Ovary (tissue), 9 donors: ENCODE results near the gene RSKR. TPM values are rescaled to one million over a fixed set of nuclear protein-coding genes. Genes with fewer than 3 reads are reported as not detected.
"Not testable (repeated sequence)": the region's sequence is repeated elsewhere in the genome, so short reads cannot be mapped to it uniquely, and the experiment has no call there.

Experiments
- DNase-seq, 5 donors: peaks; one replicate each; pipeline ENCODE4 v3.0.0-alpha.2; 2019 to 2020
- H3K27ac ChIP-seq, 2 donors: fragments of 200-600 bp; one replicate each; pipeline versions ENCODE4 v1.5.1 to v1.8.0; 2019 to 2022
- H3K27me3 ChIP-seq: fragments of 200-600 bp; one replicate; pipeline ENCODE4 v1.8.0; 2022
- H3K36me3 ChIP-seq: fragments of 200-600 bp; sonication (generic); one replicate; pipeline ENCODE4 v1.5.1; 2019
- H3K4me1 ChIP-seq: one replicate; pipeline ENCODE4 v1.8.1; 2013; ENCODE audit warnings: mild to moderate bottlenecking, moderate library complexity; ENCODE audit not compliant: insufficient read depth
- H3K4me3 ChIP-seq: fragments of 200-600 bp; sonication (generic); one replicate; pipeline ENCODE4 v1.5.1; 2017
- H3K9me3 ChIP-seq, 2 donors: fragments of 200-600 bp in 1 of 2; sonication (generic) in 1 of 2; one replicate each; pipeline versions ENCODE4 v1.5.1 to v1.8.1; 2013 to 2019; ENCODE audit warnings: mild to moderate bottlenecking in 1 of 2, moderate library complexity in 1 of 2
- EP300 ChIP-seq: sonication (generic); formaldehyde crosslinking; IDR thresholded peaks from one replicate; pipeline ENCODE4 v1.6.1; 2017; ENCODE audit warnings: antibody characterized with exemption
- POLR2A ChIP-seq: fragments of 450-650 bp; IDR thresholded peaks from one replicate; pipeline ENCODE4 v1.6.1; 2017; ENCODE audit warnings: antibody characterized with exemption, mild to moderate bottlenecking, moderate library complexity
- WGBS, 3 donors: extraction: QIAGEN DNeasy Blood & Tissue Kit in 1 of 3; methylation state at CpG; one replicate each; pipeline versions ENCODE4 v1.1.5 to v1.1.7; 2013 to 2017; 5-methylcytosine and 5-hydroxymethylcytosine counted together
- intact Hi-C, 4 donors: fragments of 100-400 bp; cut with DNase I; formaldehyde crosslinking; loops; one replicate each; pipeline versions ENCODE4 v1.11.0 to v1.15.1; 2022 to 2023
- polyA plus RNA-seq, 2 donors: library from polyadenylated mRNA; stranded (reverse); fragments of 200-250 nt in 1 of 2; fragments of 350-450 nt in 1 of 2; fragmentation: Illumina TruSeq in 1 of 2; extraction: RNeasy Lipid Tissue Mini Kit (QIAGEN cat#74804) in 1 of 2; gene quantifications; one replicate each; pipeline ENCODE4 v1.2.3, GENCODE V29; 2013 to 2014
- total RNA-seq, 7 donors: library from RNA; depleted of rRNA in 2 of 7; stranded (reverse); fragments of >200 nt in 2 of 7; fragmentation: NEBNext Ultra II Directional in 3 of 7; extraction: Animal tissue kit (Norgen Biotek cat#: 25700) in 3 of 7; gene quantifications; one replicate each; pipeline versions ENCODE4 v1.1.0 to v1.2.4, GENCODE V29; 2016 to 2023
- TF ChIP-seq, protein P1 (sequence below), 3 donors: fragments of 450-650 bp in 2 of 3; fragments of 200-600 bp in 1 of 3; IDR thresholded peaks; one replicate each; pipeline versions ENCODE4 v1.5.1 to v1.8.0; 2016 to 2022; ENCODE audit warnings: antibody characterized with exemption in 3 of 3, mild to moderate bottlenecking in 1 of 3
- donor health status: DM: no; HTN: no; CAD: no; lungs with moderate emphysema.
- donor health status: DM: no; HTN: no; CAD: no.
- donor health status: Bipolar disorder and iron deficiency.
- donor health status: DM: yes; HTN: yes; CAD: no.
- donor health status: DM: no; HTN: no; CAD: no.
- donor health status: DM: yes; HTN: yes; CAD: no.

Gene RSKR
- total and polyA plus RNA-seq, 9 donors: 3.6 to 16.2 (median 7.9) TPM

DNA sequence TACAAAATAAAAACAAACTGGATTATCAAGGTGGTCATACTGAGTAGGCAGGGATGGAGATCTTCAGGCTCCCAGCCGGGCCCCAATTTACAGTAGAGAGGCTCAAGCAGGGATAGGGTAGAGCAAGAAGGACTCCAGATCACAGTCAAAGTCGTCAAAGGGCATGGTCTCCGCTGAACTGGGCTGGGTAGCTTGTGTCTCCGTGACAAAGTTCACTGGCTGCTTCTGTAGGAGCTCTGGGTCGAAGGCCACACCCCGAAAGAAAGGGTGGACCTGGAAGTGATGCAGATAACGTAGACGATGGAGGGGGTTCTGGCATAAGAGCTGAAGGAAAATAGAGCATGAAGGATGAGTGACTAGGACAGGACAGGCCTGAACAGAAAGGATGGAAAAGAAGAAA is 3.6 kb downstream of the RSKR start:
- intact Hi-C loops: loop anchor here in 2 of 4 donors (5.0 kb wide), 1 partner anchor 113 kb away; no protein-coding TSS in a partner anchor
- no peaks in the 10 kb centered on the region for H3K27me3 ChIP-seq
- H3K36me3 ChIP-seq: no peaks in the 10 kb centered on the region
- H3K9me3 ChIP-seq: no peaks in the 10 kb centered on the region
- no peak for TF ChIP-seq POLR2A
- no peak for TF ChIP-seq EP300
- TF ChIP-seq, protein P1, sequence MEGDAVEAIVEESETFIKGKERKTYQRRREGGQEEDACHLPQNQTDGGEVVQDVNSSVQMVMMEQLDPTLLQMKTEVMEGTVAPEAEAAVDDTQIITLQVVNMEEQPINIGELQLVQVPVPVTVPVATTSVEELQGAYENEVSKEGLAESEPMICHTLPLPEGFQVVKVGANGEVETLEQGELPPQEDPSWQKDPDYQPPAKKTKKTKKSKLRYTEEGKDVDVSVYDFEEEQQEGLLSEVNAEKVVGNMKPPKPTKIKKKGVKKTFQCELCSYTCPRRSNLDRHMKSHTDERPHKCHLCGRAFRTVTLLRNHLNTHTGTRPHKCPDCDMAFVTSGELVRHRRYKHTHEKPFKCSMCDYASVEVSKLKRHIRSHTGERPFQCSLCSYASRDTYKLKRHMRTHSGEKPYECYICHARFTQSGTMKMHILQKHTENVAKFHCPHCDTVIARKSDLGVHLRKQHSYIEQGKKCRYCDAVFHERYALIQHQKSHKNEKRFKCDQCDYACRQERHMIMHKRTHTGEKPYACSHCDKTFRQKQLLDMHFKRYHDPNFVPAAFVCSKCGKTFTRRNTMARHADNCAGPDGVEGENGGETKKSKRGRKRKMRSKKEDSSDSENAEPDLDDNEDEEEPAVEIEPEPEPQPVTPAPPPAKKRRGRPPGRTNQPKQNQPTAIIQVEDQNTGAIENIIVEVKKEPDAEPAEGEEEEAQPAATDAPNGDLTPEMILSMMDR (IDR thresholded peaks at IDR 0.05): no peak
- WGBS, 3 donors: 80 to 88% (median 82%) methylated on average over 8 of the region's 8 CpGs
- no peaks in the 10 kb centered on the region for H3K4me1 ChIP-seq
- H3K27ac ChIP-seq: no peak overlapping the region
- H3K4me3 ChIP-seq: no peak overlapping the region
- DNase-seq: no peak

DNA sequence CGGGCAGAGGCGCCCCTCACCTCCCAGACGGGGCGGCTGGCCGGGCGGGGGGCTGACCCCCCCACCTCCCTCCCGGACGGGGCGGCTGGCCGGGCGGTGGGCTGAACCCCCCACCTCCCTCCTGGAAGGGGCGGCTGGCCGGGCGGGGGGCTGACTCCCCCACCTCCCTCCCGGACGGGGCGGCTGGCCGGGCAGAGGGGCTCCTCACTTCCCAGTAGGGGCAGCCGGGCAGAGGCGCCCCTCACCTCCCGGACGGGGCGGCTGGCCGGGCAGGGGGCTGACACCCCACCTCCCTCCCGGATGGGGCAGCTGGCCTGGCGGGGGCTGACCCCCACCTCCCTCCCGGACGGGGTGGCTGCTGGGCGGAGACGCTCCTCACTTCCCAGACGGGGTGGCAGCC is 10.0 kb downstream of the RSKR start:
- WGBS, 3 donors: 88 to 94% (median 91%) methylated on average over 5 to 29 of the region's 31 CpGs
- H3K9me3 ChIP-seq, H3K36me3 ChIP-seq, H3K27me3 ChIP-seq, H3K27ac ChIP-seq, H3K4me1 ChIP-seq, H3K4me3 ChIP-seq, DNase-seq, intact Hi-C loops: not testable (repeated sequence)

DNA sequence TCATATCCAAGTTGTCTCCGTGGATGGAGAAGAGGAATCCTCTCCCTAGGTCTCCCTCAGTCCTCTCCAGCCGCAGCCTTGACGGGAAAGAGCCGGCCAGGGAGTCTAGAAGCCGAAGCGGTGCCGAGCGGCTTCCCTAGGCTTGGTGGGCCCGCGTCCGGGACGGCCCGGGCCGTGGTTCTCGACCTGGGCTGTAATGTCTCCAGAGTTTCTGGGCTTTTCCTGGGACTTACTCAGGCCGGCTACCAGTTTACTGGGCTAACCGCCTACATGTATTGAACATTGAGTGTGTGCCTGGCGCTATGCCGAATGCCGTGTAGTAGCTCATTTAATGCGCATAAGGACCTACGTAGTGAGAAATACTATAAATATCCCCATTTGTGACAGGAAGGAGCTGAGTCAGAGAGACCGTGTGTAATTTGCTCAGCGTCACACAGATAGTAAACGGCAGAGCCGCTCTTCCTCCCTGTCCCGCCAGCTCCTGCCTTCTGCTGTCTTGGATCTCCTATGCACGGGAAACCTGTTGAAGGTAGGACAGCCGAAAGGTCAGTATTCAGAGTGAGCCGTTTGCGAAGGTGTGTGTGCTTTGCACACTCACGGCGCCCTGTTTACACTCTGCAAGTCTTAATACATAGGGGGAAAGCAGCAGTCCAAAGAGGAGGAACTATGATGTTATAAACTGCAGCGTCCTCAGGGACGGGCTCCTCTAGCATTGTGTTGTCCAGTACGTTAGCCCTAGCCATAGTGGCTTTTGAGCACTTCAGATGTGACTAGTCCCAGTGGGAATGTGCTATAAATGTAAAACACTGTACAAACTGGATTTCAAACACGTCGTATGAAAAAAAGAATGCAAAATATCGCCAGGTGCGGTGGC is 14.4 kb downstream of the RSKR start:
- Histone ChIP-seq H3K9me3 (no peaks in the 10 kb centered on the region), H3K4me3 (peak overlapping the region; percentile 47), H3K27me3 (no peaks in the 10 kb centered on the region), H3K4me1 (peaks cover 2% of the 10 kb centered on the region), H3K27ac (peak overlapping the region; percentile 81 to 92), H3K36me3 (no peaks in the 10 kb centered on the region)
- 4 to 10% (median 6%) methylated on average over 40 of the region's 40 CpGs for WGBS, 3 donors
- TF ChIP-seq EP300 (no peak), POLR2A (no peak)
- intact Hi-C loops: no loop called here
- DNase-seq: peak; percentile 58 to 80 (median 73)

DNA sequence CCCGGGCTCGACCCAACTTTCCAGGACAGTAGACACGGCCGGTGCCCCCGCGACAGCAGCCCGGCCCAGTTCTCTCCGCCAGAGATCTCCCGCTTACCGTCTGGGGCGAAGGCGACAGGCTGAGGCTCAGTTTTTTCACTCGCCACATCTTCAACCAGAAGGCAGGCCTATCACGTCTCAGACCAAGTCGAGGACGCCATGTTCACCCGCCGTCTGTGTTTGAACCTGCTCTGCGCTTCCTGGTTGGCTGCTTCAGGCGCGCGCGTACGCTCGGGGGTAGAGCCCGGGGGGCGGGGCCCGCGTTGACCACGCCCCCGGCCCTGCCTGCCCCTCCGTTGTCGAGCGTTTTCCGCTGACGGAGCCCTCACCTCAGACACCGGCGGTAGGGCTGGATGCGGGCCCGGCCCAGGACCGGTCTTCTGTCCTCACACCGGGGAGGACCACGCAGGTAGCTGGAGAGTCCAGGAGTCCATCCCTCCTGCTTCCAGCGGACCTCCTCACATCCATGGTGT is 15.1 kb downstream of the RSKR start, which contains the start of gene SPAG5:
TSS of gene SPAG5 (minus strand) at position 227 of the 512 bp plus-strand sequence. CDS start at position 148, 79 bp downstream.
- peak within 1 kb of the TSS; percentile 81 to 92 for H3K27ac ChIP-seq
- intact Hi-C loops: no loop called here
- TF ChIP-seq EP300 (no peak), POLR2A (peak; percentile 95)
- no peaks in the 10 kb centered on the region for H3K9me3 ChIP-seq
- DNase-seq: peak; percentile 90 to 95 (median 94)
- 0 to 1% (median 0%) methylated on average over 43 to 44 of the region's 44 CpGs for WGBS, 3 donors
- no peaks in the 10 kb centered on the region for H3K27me3 ChIP-seq
- H3K36me3 ChIP-seq: no peaks in the 10 kb centered on the region
- H3K4me1 ChIP-seq: peaks cover 2% of the 10 kb centered on the region
- peak within 1 kb of the TSS; percentile 47 for H3K4me3 ChIP-seq

DNA sequence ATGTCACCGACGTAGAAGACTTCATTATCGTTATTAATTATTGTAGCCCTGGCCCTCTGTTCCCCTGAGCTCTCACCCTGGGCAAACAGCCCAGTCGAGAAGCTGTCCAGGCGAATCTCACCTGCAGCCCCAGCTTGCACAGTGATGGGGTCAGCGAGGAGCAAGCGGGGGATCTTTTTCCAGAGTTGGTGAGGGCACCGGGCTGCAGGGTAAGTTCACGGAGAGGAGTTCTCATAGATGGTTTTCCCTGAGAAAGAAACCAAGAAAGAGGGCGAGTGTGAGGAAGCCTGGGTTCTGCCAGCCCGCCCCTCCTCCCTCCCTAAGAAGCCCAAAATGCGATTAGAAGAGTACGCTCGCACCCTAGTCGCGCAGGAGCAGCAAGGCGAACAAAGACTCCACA is 15.6 kb downstream of the RSKR start:
- Histone ChIP-seq H3K4me3 (peak overlapping the region; percentile 47), H3K9me3 (no peaks in the 10 kb centered on the region), H3K27ac (peak overlapping the region in 1 of 2 donors; percentile 92), H3K4me1 (peaks cover 2% of the 10 kb centered on the region), H3K36me3 (no peaks in the 10 kb centered on the region), H3K27me3 (no peaks in the 10 kb centered on the region)
- 1 to 3% (median 3%) methylated on average over 17 of the region's 17 CpGs for WGBS, 3 donors
- intact Hi-C loops: no loop called here
- DNase-seq: no peak
- TF ChIP-seq POLR2A: no peak
- TF ChIP-seq, protein P1 (IDR thresholded peaks at IDR 0.05): no peak
- no peak for TF ChIP-seq EP300
